Measurements from ENCODE around the gene SPP2.

DNA sequence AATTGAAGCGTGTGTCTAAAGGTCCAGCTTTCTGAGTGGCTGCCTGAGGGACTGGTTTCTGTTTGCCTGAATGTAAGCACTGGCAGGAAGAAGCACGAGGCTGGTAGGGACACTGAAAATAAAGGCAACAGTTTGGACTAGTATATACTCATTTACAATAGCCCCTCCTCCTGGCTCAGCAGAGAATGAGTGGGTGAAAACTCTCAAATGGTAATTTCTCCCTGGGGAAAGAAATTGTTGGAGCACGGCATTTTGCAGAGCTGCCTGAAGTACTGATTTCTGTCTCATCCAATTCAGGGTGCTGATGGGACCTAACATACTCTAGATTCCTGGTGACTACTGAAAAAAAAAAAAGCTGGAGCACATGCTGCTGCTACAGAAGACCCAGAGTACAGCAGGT lies 17.3 kb upstream of the SPP2 start:
- TF ChIP-seq, protein P1, sequence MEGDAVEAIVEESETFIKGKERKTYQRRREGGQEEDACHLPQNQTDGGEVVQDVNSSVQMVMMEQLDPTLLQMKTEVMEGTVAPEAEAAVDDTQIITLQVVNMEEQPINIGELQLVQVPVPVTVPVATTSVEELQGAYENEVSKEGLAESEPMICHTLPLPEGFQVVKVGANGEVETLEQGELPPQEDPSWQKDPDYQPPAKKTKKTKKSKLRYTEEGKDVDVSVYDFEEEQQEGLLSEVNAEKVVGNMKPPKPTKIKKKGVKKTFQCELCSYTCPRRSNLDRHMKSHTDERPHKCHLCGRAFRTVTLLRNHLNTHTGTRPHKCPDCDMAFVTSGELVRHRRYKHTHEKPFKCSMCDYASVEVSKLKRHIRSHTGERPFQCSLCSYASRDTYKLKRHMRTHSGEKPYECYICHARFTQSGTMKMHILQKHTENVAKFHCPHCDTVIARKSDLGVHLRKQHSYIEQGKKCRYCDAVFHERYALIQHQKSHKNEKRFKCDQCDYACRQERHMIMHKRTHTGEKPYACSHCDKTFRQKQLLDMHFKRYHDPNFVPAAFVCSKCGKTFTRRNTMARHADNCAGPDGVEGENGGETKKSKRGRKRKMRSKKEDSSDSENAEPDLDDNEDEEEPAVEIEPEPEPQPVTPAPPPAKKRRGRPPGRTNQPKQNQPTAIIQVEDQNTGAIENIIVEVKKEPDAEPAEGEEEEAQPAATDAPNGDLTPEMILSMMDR (IDR thresholded peaks at IDR 0.05), result no peak
- no peak for TF ChIP-seq POLR2AphosphoS5 (IDR thresholded peaks at IDR 0.05; ENCODE audit: low read depth, low read length)
- TF ChIP-seq, protein P2, sequence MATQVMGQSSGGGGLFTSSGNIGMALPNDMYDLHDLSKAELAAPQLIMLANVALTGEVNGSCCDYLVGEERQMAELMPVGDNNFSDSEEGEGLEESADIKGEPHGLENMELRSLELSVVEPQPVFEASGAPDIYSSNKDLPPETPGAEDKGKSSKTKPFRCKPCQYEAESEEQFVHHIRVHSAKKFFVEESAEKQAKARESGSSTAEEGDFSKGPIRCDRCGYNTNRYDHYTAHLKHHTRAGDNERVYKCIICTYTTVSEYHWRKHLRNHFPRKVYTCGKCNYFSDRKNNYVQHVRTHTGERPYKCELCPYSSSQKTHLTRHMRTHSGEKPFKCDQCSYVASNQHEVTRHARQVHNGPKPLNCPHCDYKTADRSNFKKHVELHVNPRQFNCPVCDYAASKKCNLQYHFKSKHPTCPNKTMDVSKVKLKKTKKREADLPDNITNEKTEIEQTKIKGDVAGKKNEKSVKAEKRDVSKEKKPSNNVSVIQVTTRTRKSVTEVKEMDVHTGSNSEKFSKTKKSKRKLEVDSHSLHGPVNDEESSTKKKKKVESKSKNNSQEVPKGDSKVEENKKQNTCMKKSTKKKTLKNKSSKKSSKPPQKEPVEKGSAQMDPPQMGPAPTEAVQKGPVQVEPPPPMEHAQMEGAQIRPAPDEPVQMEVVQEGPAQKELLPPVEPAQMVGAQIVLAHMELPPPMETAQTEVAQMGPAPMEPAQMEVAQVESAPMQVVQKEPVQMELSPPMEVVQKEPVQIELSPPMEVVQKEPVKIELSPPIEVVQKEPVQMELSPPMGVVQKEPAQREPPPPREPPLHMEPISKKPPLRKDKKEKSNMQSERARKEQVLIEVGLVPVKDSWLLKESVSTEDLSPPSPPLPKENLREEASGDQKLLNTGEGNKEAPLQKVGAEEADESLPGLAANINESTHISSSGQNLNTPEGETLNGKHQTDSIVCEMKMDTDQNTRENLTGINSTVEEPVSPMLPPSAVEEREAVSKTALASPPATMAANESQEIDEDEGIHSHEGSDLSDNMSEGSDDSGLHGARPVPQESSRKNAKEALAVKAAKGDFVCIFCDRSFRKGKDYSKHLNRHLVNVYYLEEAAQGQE (IDR thresholded peaks at IDR 0.05; ENCODE audit: insufficient read depth in 1 of 2, low read depth in 2 of 2, low read length in 1 of 2), result no peak
- no peak for TF ChIP-seq TCF7L2 (IDR thresholded peaks at IDR 0.05; ENCODE audit: low read depth, low read length)
